ENCODE data around the gene RASL10A.
A peak's percentile ranks its signal among the peaks of the same experiment; 100 is the strongest.

Gene RASL10A

GRCh38 chr22:29301716-29302401 is 13.6 kb downstream of the RASL10A start:
- DNase-seq = no peak

GRCh38 chr22:29300807-29301601 is 14.5 kb downstream of the RASL10A start:
- DNase-seq = no peak

GRCh38 chr22:29300467-29300806 is 15.1 kb downstream of the RASL10A start:
- no peak for DNase-seq

- no peak for DNase-seq
Observed at GRCh38 chr22:29299136-29299900, 16.2 kb downstream of the RASL10A start.

GRCh38 chr22:29298641-29299040 is 16.9 kb downstream of the RASL10A start:
- no peak for DNase-seq

- DNase-seq = no peak
Observed at GRCh38 chr22:29292379-29292778, 23.1 kb downstream of the RASL10A start.

- no peak for DNase-seq
Observed at GRCh38 chr22:29291215-29291614, 24.3 kb downstream of the RASL10A start.

GRCh38 chr22:29290061-29290460 is 25.4 kb downstream of the RASL10A start:
- DNase-seq = no peak

- DNase-seq = no peak
Observed at GRCh38 chr22:29288837-29289236, 26.7 kb downstream of the RASL10A start.

- DNase-seq = no peak
Observed at GRCh38 chr22:29284196-29284595, 31.3 kb downstream of the RASL10A start.

- no peak for DNase-seq
Observed at GRCh38 chr22:29277927-29278326, 37.6 kb downstream of the RASL10A start.

GRCh38 chr22:29275819-29276565 is 39.5 kb downstream of the RASL10A start:
- no peak for DNase-seq

GRCh38 chr22:29275167-29275566 is 40.3 kb downstream of the RASL10A start:
- no peak for DNase-seq

GRCh38 chr22:29272624-29273023 is 42.9 kb downstream of the RASL10A start:
- DNase-seq = no peak

GRCh38 chr22:29270475-29271271 is 44.8 kb downstream of the RASL10A start:
- DNase-seq = no peak

GRCh38 chr22:29269731-29270474 is 45.6 kb downstream of the RASL10A start:
- DNase-seq = no peak

- DNase-seq = no peak
Observed at GRCh38 chr22:29269230-29269604, 46.3 kb downstream of the RASL10A start.

- DNase-seq = no peak
Observed at GRCh38 chr22:29268511-29269229, 46.8 kb downstream of the RASL10A start.

- peak; percentile 68 for DNase-seq
Observed at GRCh38 chr22:29267858-29268510, 47.5 kb downstream of the RASL10A start, which contains the start of the genes EWSR1 and RHBDD3. TSS of gene EWSR1 (plus strand) at chr22:29268268. CDS start at chr22:29268337, 69 bp downstream. TSS of gene RHBDD3 (minus strand) at chr22:29267981. CDS start at chr22:29265626, 2,355 bp downstream.

GRCh38 chr22:29267462-29267857 is 48.0 kb downstream of the RASL10A start:
- DNase-seq = no peak
